HG03439 (cell line): ENCODE results near the gene BTC.
"Not testable (repeated sequence)": the region's sequence is repeated elsewhere in the genome, so short reads cannot be mapped to it uniquely, and the experiment has no call there.

ENCODE experiments used
- ATAC-seq: cut with Tn5 transposase; IDR thresholded peaks from one replicate; pipeline ENCODE4 v1.9.1; 2021; ENCODE audit warnings: mild to moderate bottlenecking, moderate library complexity; ENCODE audit not compliant: unreplicated experiment

The BTC gene, protein sequence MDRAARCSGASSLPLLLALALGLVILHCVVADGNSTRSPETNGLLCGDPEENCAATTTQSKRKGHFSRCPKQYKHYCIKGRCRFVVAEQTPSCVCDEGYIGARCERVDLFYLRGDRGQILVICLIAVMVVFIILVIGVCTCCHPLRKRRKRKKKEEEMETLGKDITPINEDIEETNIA

DNA sequence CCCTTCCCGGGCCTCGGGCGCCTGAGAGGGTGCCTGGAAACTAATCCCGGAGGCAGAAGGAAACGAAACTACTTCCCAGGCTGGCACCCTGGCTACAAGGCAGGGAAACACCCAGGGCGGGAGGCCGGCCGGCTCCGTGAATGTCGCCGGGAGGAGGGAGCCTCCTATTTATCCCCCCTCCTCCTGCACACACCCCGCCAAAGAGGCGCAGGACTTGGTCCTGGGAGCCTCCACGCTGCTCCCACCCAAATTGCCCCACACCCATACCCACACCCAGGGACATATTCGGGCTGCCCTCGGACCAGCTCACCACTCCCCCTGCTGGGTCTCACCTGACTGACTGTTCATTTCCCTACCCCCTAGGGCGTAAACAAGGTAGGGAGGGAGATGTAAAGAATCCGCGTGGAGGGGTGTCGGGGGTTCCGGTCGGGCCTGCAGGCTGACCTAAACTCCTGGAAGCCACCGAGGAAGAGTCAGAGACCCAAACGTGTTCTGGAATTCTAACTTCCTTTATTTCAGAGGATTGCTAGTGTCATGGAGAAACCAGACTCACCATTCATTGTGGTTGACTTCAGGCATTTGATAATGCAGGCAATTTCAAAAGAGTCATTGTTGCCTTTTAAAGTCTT lies at the start of gene BTC:
Gene BTC, minus strand, starts transcription at position 142 of the 629 bp plus-strand sequence. CDS start 198 bp downstream, outside the sequence.
- ATAC-seq: no peak

DNA sequence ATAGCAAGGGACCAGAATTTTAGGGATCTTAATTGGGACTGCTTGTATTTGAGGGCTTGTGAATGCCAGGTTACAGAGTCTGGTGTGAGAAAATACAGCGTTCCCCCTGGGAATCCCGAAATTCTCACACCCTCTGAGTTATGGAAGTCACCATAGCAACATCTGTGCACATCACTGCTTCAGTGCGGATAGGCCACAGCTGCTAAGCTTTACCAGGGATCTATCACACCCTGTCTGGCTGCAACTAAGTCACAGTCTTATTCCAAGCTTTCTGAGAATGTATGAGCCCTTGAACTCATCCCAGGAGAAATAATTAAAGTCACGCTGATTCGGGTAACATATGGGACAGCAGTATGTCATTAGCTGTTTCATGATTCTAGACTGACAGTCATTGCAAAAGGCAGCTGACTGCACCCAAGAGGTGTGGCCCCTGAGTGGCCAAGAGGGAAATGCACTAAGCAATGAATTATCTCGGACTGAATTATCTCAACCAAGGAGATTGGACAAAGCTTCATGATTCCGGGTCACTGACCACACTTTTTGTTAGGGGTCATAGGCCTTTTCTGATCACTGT lies 46.7 kb upstream of the BTC start:
- ATAC-seq: no peak

DNA sequence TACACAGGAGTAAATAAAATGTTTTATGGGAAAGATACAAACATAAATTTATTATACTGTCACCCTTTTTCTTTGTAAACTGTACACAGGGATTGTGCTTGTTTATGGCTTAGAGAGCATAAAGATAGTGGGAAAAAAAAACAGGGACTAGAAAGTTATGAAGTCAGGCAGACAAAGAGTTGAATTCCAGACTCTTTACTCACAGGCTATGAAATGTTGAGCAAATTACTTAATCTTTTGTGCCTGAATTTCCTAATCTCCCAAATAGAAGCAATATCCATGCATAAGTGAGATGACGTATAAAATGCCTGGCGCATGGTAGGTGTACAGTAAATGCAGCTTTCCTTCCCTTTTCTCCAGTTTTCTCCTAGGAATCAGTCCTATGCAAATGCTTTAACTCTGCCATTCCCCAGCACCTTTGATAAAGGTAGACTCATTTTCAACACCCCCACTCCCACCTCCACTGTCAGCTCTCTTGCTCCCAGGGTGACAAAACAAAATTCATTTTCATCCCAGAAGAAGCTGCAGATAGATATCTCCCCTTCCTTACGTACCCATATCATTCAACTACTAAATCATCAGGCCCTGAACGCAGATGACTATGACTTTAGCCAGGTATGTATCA lies 44.5 kb upstream of the BTC start:
- ATAC-seq: no peak

DNA sequence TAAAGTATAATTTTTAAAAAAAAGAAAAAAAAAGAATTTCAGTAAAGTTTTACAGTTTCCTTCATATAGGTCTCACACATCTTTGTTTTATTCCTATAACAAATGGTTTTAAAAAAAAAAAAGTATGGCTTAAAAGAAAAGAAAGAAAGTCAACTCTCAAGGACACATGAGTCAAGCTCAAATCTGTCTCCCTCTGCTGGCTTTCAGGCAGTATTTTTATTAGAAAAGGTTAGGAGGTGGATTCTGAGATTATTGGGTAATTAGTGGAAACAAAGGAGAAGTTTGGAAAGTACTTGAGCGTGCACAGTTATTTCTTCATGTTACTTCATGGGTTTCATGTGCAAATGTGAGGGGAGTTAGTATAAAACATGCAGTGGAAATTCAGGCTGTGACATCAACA lies 36.6 kb upstream of the BTC start:
- no peak for ATAC-seq

DNA sequence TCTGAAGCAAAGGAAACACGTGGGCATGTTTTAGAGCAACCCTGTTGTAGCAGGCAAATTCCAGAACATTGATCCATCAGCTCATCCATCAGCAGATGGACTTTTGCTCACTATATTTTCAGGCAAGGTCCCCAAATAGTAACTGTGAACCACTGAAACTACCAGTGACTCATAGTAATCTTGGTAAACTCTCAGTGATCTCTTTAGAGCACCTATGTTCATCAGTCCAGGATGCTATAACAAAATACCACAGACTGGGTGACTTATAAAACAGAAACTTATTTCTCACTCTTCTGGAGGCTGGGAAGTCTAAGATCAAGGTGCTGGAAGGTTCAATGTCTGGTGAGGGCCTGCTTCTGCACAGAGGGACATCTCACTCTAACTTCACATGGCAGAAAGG lies 28.9 kb upstream of the BTC start:
- no peak for ATAC-seq

DNA sequence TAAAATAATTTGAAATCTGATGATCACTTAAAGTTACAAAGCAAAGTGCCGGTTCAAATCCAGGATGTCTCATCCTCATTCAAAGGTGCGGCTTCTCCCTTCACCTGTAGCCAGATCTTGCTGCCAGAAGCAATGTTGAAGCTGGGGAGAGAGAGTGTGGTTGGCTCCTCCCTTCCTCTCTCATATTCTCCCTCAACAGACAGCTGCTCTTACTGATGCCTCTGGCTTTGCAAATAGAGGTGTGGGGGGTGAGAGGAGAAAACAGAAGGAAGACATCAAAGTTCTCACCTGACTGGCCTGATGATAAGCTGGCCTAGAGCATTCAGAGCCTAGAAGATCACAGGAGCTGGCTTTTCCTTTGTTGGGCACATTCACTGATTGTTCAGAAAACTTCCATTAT lies 28.3 kb upstream of the BTC start:
- no peak for ATAC-seq

DNA sequence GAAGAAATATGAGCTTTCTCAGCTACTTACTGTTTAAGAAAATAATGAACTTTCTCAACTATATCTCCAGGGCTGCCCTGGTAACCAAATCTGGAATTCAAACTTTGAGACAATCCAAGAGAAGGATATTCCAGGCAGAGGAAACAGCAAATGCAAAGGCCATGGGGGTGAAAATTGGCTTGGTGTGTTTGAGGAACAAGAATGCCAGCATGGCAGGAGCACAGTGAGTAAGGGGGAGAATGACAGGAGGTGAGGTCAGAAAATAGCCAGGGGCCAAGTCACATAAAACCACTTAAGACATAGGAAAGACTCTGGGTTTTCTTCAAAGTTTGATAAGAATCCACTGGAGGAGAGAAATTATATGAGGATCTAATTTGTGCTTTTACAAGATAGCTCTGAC lies 27.2 kb upstream of the BTC start:
- no peak for ATAC-seq

DNA sequence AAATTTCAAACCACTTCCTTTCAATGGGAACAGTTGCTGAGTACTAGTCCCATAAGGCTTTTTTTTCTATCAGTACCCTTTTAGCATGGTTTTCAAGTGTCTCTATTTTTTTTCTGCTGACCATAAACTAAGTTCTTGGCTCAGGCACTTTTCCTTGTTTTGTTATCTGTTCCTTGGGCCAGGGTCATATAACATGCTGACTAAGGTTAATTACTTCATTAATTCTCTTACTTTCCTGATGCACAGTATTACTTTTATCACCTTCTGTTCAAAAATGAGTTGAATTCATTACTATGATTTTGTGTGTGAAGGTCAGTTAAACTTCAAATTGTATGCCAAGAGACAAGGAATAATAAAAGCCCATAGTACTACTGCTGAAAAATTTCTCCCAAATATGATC lies 19.7 kb upstream of the BTC start:
- ATAC-seq: no peak

DNA sequence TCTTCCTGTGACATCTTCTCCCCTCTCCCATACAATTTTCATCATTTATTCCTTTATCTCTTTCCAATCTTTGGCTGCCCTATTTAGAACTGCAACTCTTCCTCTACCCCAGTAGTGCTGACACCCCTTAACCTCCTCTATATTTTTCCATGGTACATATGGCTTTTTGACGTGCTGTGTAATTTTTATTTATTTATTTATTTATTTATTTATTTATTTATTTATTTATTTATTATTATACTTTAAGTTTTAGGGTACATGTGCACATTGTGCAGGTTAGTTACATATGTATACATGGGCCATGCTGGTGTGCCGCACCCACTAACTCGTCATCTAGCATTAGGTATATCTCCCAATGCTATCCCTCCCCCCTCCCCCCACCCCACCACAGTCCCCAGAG lies 17.7 kb upstream of the BTC start:
- not testable (repeated sequence) for ATAC-seq

DNA sequence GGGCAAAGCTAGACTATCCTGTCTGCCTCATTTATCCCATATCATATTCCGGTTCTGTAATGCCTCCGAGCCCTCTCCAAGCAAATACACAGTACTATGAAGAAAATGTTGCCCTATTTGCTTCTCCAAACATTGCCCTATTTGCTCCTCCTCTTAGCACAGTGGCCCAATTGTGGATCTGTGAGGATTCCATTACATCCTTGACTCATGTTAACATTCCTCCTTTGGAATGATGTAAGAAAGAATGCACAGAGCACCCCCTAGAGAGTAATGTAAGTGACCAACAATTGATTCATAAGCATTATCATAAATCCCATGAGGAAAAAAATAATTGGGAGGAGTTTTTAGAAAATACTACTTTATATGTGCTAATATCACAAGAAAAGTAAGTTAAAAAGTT lies 11.3 kb upstream of the BTC start:
- ATAC-seq: no peak

DNA sequence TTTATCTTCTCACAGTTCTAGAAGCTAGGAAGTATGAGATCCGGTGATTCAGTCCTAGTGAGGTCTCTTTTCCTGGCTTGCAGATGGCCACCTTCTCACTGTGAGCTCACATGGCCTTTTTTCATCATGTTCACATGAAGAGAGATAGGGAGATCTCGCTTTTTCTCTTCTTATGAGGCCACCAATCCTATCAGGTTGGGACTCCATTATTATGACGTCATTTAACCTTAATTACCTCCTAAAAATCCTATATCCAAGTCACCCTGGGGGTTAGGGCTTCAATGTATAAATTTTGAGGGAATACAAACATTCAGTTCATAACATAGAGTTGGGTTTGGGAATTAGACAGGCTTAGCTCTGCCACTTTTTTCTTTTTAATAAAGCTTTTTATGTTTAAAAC lies 6.0 kb upstream of the BTC start:
- no peak for ATAC-seq

DNA sequence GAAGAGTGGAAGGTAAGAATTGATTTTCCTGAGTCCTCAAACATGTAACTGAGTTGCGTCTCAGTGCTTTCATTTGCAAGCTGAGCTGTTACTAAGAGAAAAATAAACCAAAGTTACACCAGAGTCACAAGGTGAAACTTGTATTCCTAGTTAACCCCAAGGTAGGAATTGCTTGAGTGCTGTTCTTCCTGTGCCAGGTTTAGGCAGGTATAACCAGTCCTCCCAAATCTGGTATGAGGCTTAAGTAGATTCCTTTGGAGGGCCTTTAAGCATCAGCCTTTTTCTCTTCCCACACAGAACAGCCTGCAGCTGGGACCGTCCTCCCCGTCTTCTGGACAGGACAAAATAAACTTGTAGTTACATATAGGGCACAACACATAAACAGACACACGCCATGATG lies 2.3 kb upstream of the BTC start:
- ATAC-seq: no peak

DNA sequence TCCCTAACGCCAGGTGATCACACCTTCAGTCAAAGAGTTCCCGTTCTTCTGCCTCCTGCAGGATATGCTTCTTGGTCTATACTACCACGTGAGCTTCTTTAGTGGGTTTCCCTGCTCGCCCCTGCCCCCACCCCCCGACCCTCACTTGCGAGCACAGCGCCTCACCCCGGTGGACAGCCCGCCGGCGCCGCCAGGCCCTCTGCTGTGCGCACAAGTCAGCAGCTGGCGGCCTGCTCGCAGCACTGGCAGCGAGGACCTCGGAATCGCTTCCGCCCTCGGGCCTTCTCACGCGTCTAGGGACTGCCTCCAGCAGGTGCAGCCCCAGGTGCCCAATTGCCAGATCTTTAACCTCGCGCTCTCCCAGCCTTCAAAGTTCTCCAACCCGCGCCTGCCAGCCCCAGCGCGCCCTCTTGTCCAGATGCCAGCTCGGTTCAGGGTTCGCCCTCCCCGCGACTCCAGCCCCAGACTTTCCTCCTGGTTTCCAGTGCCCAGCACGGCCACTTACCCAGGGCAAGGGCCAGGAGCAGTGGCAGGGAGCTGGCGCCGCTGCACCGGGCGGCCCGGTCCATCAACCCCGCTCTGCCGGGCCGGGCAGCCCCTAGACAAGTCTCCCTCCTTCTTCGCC lies 454 bp downstream of the BTC start:
- no peak for ATAC-seq

DNA sequence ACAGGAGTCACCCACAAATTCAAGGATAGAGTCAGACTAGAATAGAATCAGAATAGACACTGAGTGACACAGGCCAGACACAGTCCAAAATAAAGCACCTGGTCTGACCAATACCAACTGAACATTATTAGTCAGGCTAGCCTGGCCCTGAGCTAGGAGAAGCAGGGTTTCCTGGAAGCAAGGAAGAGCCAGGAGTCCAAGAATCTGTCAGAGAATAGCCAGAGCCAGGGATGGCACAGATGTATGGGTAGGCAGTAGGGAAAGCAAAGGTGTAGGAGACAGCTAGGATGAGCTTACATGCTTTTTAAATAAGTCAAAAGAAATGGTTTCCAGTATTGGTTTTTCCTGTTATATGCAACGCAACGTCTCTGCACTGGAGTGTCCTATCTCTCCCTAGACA lies 3.7 kb downstream of the BTC start:
- ATAC-seq: no peak

DNA sequence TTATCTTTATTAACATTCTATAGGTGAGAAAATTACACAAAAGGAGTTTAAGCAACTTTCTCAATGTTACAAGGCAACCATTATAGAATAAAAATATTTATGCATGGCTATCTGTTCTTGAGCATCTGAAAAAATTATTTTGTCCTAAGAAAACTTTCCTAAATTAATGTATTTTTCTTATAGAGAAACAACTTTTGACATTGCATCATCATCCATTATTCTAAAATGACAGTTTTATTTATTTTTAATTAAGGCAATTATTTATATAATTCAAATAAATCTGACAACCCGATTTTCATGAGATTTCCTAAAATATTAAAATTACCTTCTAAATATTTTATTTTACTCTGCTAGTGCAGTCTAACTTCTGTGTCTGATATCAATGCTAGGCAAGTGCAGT lies 4.8 kb downstream of the BTC start:
- ATAC-seq: no peak

DNA sequence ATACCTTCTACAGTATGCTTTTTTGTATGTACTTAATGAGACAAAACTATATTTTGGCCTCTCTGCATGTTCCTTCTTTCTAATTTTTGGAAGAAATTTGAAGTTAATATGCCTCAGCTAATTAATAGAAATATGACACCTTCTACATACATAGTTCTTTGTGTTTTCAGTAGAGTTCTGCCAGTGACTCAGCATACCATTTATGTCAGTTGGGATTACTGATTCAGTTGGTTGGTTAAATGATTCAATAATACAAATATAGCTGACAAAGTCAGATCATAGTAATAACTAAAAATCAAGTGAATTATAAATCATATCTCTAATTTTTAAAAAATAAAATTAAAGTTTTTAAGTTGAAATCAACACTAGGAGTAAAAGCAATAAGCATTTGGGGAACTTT lies 16.8 kb downstream of the BTC start:
- ATAC-seq: no peak

DNA sequence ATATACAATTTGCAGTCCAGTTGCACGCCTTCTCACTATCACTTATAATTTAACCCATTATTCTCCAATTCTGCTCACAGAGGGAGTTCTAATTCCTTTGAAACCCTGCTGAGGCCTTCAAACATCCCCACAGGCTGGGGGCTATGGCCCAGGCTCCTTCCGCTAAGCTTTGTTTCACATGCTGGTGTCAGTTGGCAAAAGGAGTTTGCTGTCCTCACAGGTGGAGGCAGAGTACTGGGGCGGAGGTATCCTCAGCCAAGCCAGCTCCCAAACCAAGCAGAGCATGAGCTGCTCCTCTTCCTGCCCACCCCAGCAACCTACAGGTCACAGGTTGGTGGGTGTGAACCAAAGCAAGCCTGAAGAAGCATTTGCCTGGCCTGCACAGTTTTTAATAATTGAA lies 21.5 kb downstream of the BTC start:
- ATAC-seq: no peak

DNA sequence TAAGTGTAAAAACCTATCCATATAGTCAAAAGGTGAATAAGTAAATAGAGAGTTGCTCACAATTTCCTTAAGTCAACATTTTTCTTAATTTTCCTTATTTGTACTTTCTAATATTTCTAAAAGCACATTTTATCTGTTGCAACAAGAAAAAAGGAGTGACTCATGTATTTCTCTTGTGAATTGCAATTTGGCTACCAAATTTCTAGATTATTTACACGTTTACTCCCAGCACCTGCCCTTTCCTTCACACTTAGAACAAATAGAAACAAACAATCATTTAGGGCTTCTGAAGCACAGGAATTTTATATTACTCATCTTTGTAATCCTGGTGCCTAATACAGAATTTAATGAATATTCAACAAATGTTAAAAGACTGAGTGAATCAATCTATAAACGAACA lies 22.2 kb downstream of the BTC start:
- ATAC-seq: no peak

DNA sequence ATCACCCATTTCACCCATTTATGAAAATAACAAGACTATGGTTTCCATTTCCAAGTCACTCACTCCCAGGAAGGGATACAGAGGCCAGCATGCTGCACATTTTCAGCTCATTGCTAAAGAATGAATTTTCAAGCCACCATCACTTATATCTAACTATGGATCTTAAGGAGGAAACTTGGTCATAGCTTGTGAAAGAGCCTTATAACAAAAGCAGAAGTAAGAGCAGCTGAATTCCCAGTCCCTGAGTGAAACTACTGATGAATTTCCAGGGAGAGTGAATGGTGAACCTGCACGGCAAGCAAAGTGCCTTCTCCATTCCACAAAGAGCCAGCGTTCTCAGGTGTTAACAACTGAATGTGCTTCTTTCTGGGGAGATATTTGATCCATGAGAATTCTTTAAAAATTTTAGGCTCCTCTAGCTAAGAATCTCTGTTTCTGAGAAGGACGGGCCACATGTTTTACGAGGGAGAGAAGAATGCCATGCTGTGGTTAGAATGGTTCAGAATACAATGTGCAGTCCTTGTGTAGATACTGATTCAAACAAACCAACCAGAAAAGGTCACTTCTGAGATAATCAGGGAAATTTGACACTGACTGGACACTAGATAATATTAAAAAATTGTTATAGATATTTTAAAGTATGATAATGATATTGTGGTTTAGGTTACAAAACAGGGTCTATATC lies 24.0 kb downstream of the BTC start:
- ATAC-seq: no peak

DNA sequence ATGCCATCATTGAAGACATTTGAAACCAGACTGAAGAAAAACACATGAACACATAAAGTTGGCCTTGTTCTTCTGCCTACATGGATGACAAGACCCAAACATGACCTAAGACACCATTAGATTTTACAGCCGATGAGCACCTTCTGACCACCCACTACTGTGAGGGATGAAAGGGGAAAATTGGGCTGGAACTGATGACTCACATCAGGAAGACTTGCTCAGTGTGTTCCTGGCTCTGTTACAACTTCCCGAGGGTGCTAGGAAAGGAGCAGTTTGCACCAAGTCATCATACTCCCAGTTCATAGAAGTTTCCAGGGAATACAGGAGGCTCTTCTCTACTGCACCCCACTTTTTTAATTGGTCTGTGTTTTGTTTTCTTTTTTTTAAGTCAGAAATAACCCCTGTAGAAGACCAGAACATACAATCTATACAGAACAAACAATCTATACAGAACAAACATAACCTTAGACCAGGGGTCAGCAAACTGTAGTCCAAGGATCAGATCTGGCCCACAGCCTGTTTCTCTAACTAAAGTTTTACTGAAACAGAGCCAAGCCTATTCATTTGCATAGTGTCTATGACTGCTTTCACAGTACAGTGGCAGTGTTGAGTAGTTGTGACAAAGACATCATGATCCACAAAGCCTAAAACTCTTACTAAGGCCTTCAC lies 25.3 kb downstream of the BTC start:
- ATAC-seq: peak; percentile 59

DNA sequence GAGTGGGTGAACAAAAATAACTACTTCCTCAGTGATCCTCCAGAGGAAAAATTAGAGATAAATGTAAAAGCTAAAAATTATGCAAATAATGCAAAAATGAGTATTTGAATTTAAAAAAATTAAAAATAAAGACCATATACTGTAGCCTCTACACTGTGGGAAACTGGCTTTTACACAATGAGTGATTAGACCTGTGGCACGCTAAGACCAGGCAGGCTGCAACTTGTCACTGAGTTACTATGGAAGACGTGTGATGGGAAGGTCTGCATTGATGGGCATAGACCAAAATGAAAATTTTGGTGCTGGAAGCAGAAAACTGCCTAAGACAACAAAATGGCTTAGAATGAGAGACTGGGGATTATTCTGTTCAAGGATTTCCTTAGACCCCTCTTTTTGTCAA lies 30.2 kb downstream of the BTC start:
- ATAC-seq: no peak
